H9 (cell line): ENCODE results near the gene EHD3. TPM values are rescaled to one million over a fixed set of nuclear protein-coding genes. Genes with fewer than 3 reads are reported as not detected.
A peak's percentile ranks its signal among the peaks of the same experiment; 100 is the strongest.

Experiments used
- DNase-seq: peaks from one replicate; pipeline ENCODE4 v3.0.0-alpha.2; 2017
- H2AFZ ChIP-seq: one replicate; pipeline ENCODE4 v1.6.1; 2013; ENCODE audit warnings: mild to moderate bottlenecking, low read length, control low read depth, moderate library complexity
- H2AK5ac ChIP-seq: 2 replicates; pipeline ENCODE4 v1.6.1; 2013; ENCODE audit warnings: low read length, control low read depth, mixed read lengths; ENCODE audit not compliant: insufficient read length
- H2BK120ac ChIP-seq: one replicate; pipeline ENCODE4 v1.6.1; 2013; ENCODE audit warnings: low read depth, mild to moderate bottlenecking, low read length, control low read depth, inconsistent platforms; ENCODE audit not compliant: poor library complexity, severe bottlenecking
- H2BK12ac ChIP-seq: 2 replicates; pipeline ENCODE4 v1.6.1; 2013; ENCODE audit warnings: low read length, control low read depth, mixed read lengths, low read depth; ENCODE audit not compliant: insufficient read length
- H2BK15ac ChIP-seq: 2 replicates; pipeline ENCODE4 v1.6.1; 2013; ENCODE audit warnings: low read depth, low read length, control low read depth
- H2BK20ac ChIP-seq: one replicate; pipeline ENCODE4 v1.6.1; 2013; ENCODE audit warnings: low read depth, mild to moderate bottlenecking, low read length, control low read depth, inconsistent platforms; ENCODE audit not compliant: poor library complexity, severe bottlenecking
- H2BK5ac ChIP-seq: 2 replicates; pipeline ENCODE4 v1.6.1; 2013; ENCODE audit warnings: low read length, control low read depth, mixed read lengths; ENCODE audit not compliant: insufficient read length
- H3K14ac ChIP-seq: 2 replicates; pipeline ENCODE4 v1.6.1; 2013; ENCODE audit warnings: low read length, control low read depth; ENCODE audit not compliant: insufficient read depth
- H3K18ac ChIP-seq: 2 replicates; pipeline ENCODE4 v1.6.1; 2013; ENCODE audit warnings: low read depth, mild to moderate bottlenecking, mixed read lengths, low read length, control low read depth; ENCODE audit not compliant: insufficient read length
- H3K23ac ChIP-seq: 2 replicates; pipeline ENCODE4 v1.6.1; 2013; ENCODE audit warnings: low read length, control low read depth, mixed read lengths, low read depth; ENCODE audit not compliant: insufficient read length
- H3K23me2 ChIP-seq: 2 replicates; pipeline ENCODE4 v1.6.1; 2013; ENCODE audit warnings: low read depth, mild to moderate bottlenecking, mixed read lengths, low read length, control low read depth; ENCODE audit not compliant: insufficient read length, poor library complexity, severe bottlenecking
- H3K27ac ChIP-seq: 2 replicates; pipeline ENCODE4 v1.5.1; 2013; ENCODE audit warnings: low read length, control low read depth, mixed read lengths, low read depth; ENCODE audit not compliant: insufficient read length
- H3K27me3 ChIP-seq: 2 replicates; pipeline ENCODE4 v1.6.1; 2013; ENCODE audit warnings: low read length, control low read depth, inconsistent platforms; ENCODE audit not compliant: insufficient read depth
- H3K4ac ChIP-seq: 2 replicates; pipeline ENCODE4 v1.6.1; 2013; ENCODE audit warnings: low read depth, mild to moderate bottlenecking, control low read depth, inconsistent platforms, low read length, moderate library complexity
- H3K4me1 ChIP-seq: 2 replicates; pipeline ENCODE4 v1.6.1; 2013; ENCODE audit warnings: low read length, control low read depth, inconsistent platforms; ENCODE audit not compliant: insufficient read depth
- H3K4me2 ChIP-seq: 2 replicates; pipeline ENCODE4 v1.6.1; 2013; ENCODE audit warnings: low read length, control low read depth, mixed read lengths; ENCODE audit not compliant: insufficient read length, insufficient read depth
- H3K56ac ChIP-seq: 2 replicates; pipeline ENCODE4 v1.6.1; 2013; ENCODE audit warnings: low read depth, mild to moderate bottlenecking, mixed read lengths, low read length, control low read depth; ENCODE audit not compliant: insufficient read length
- H3K79me1 ChIP-seq: 2 replicates; pipeline ENCODE4 v1.6.1; 2013; ENCODE audit warnings: low read depth, mild to moderate bottlenecking, moderate library complexity, low read length, control low read depth, inconsistent platforms; ENCODE audit not compliant: insufficient read depth, poor library complexity, severe bottlenecking
- H3K79me2 ChIP-seq: 2 replicates; pipeline ENCODE4 v1.6.1; 2013; ENCODE audit warnings: low read length, control low read depth, inconsistent platforms; ENCODE audit not compliant: insufficient read depth
- H3K9ac ChIP-seq: 2 replicates; pipeline ENCODE4 v1.6.1; 2013; ENCODE audit warnings: low read length, control low read depth, mixed read lengths; ENCODE audit not compliant: insufficient read length; ENCODE audit errors: extremely low read depth
- H3K9me3 ChIP-seq: one replicate; pipeline ENCODE4 v1.6.1; 2013; ENCODE audit warnings: low read depth, low read length, inconsistent platforms; ENCODE audit not compliant: control insufficient read depth
- H3T11ph ChIP-seq: one replicate; pipeline ENCODE4 v1.6.1; 2013; ENCODE audit warnings: mild to moderate bottlenecking, low read length, control low read depth, inconsistent platforms
- H4K20me1 ChIP-seq: one replicate; pipeline ENCODE4 v1.6.1; 2013; ENCODE audit not compliant: control insufficient read depth, insufficient read length, insufficient read depth
- H4K5ac ChIP-seq: 2 replicates; pipeline ENCODE4 v1.6.1; 2013; ENCODE audit warnings: low read depth, mild to moderate bottlenecking, mixed read lengths, low read length, control low read depth; ENCODE audit not compliant: insufficient read length
- H4K8ac ChIP-seq: replicated peaks from 2 replicates; pipeline ENCODE4 v1.6.1; 2013; ENCODE audit warnings: low read length, control low read depth, mixed read lengths, low read depth; ENCODE audit not compliant: insufficient read length
- H4K91ac ChIP-seq: 2 replicates; pipeline ENCODE4 v1.6.1; 2013; ENCODE audit warnings: low read depth, mild to moderate bottlenecking, moderate library complexity, mixed read lengths, low read length, control low read depth; ENCODE audit not compliant: insufficient read length
- H3K27ac Mint-ChIP-seq, 3 experiments: 2 replicates in 2 of 3; 3 replicates in 1 of 3; pipeline ENCODE4 v1.8.0; 2020 to 2021; ENCODE audit warnings: mixed read lengths in 3 of 3, mild to moderate bottlenecking in 1 of 3, moderate library complexity in 1 of 3
- H3K27me3 Mint-ChIP-seq: 2 replicates; pipeline ENCODE4 v1.8.0; 2021; ENCODE audit warnings: low read depth, mild to moderate bottlenecking, moderate library complexity, mixed read lengths
- H3K36me3 Mint-ChIP-seq, 3 experiments: 2 replicates in 2 of 3; 3 replicates in 1 of 3; pipeline ENCODE4 v1.8.0; 2020 to 2021; ENCODE audit warnings: low read depth in 3 of 3, mixed read lengths in 3 of 3; ENCODE audit not compliant: insufficient read depth in 1 of 3
- H3K4me1 Mint-ChIP-seq, 2 experiments: 2 replicates each; pipeline ENCODE4 v1.8.0; 2020; ENCODE audit warnings: mixed read lengths in 2 of 2
- H3K4me3 Mint-ChIP-seq, 2 experiments: 2 replicates in 1 of 2; 3 replicates in 1 of 2; pipeline ENCODE4 v1.8.0; 2020 to 2021; ENCODE audit warnings: mild to moderate bottlenecking in 2 of 2, mixed read lengths in 2 of 2, moderate library complexity in 1 of 2
- H3K9me3 Mint-ChIP-seq, 2 experiments: 2 replicates in 1 of 2; 3 replicates in 1 of 2; pipeline ENCODE4 v1.8.0; 2020; ENCODE audit warnings: mild to moderate bottlenecking in 2 of 2, mixed read lengths in 2 of 2, moderate library complexity in 1 of 2
- CTCF ChIP-seq: fragments of 200-600 bp; sonication (generic); conservative IDR thresholded peaks from 3 replicates; pipeline ENCODE4 v1.8.0; 2021; ENCODE audit warnings: antibody characterized with exemption, mild to moderate bottlenecking
- WGBS: extraction: QIAGEN DNeasy Blood & Tissue Kit; methylation state at CpG from one replicate; pipeline ENCODE4 v1.1.7; 2013; ENCODE audit warnings: missing lambda C conversion rate, low lambda C conversion rate, mixed read lengths; ENCODE audit not compliant: insufficient read length; ENCODE audit errors: extremely low coverage; 5-methylcytosine and 5-hydroxymethylcytosine counted together
- total RNA-seq: library from RNA; stranded (reverse); gene quantifications from 2 replicates; pipeline ENCODE4 v1.2.1, GENCODE V29; 2021

The EHD3 gene
- total RNA-seq, 1 experiment from 2014 or later = 8.3 TPM

- no peak for DNase-seq
- Mint-ChIP-seq H3K4me1 (peaks cover 8 to 22% of the 10 kb centered on the region in 2 experiments), H3K27ac (peak overlapping the region in 2 of 3 experiments; percentile 49 to 67; a peak in 3 of 7 replicates), H3K36me3 (peaks cover 2 to 14% (median 3%) of the 10 kb centered on the region in 3 experiments; a peak in 4 of 7 replicates), H3K9me3 (no peaks in the 10 kb centered on the region), H3K27me3 (no peaks in the 10 kb centered on the region; the same call in 1 of the 2 replicates), H3K4me3 (no peak overlapping the region)
- no peak overlapping the region for H3K4ac ChIP-seq
- H3K4me1 ChIP-seq = no peaks in the 10 kb centered on the region
- WGBS = no CpG with 5 or more reads among the region's 3 CpGs
- H3K9me3 ChIP-seq = no peaks in the 10 kb centered on the region
- TF ChIP-seq CTCF = no peak
- H2BK15ac ChIP-seq = no peak overlapping the region
- H3K27me3 ChIP-seq = no peaks in the 10 kb centered on the region
- no peak overlapping the region for H2BK20ac ChIP-seq
- no peaks in the 10 kb centered on the region for H3K79me1 ChIP-seq
- no peak overlapping the region for H3K27ac ChIP-seq
- H3K23ac ChIP-seq = no peak overlapping the region
- H3K79me2 ChIP-seq = no peaks in the 10 kb centered on the region
- H4K8ac ChIP-seq = no peak overlapping the region
- H3T11ph ChIP-seq = no peak overlapping the region
- no peak overlapping the region for H2AFZ ChIP-seq
- no peak overlapping the region for H3K18ac ChIP-seq
- no peak overlapping the region for H3K56ac ChIP-seq
- H2BK12ac ChIP-seq = no peak overlapping the region
- no peak overlapping the region for H4K91ac ChIP-seq
- no peak overlapping the region for H2AK5ac ChIP-seq
- no peak overlapping the region for H2BK120ac ChIP-seq
- no peak overlapping the region for H3K4me2 ChIP-seq
- no peak overlapping the region for H3K9ac ChIP-seq
- H4K20me1 ChIP-seq = no peaks in the 10 kb centered on the region
- no peaks in the 10 kb centered on the region for H3K23me2 ChIP-seq
- H2BK5ac ChIP-seq = no peak overlapping the region
- H3K14ac ChIP-seq = no peak overlapping the region
- no peak overlapping the region for H4K5ac ChIP-seq
Measured at GRCh38 chr2:31251018-31251417, 17.1 kb downstream of the EHD3 start.
